ENCODE measurements around the gene PRELID1. TPM values are rescaled to one million over a fixed set of nuclear protein-coding genes. Genes with fewer than 3 reads are reported as not detected.

Gene PRELID1
- total RNA-seq, 2 experiments from 2014 or later: 232 to 249 TPM

DNA sequence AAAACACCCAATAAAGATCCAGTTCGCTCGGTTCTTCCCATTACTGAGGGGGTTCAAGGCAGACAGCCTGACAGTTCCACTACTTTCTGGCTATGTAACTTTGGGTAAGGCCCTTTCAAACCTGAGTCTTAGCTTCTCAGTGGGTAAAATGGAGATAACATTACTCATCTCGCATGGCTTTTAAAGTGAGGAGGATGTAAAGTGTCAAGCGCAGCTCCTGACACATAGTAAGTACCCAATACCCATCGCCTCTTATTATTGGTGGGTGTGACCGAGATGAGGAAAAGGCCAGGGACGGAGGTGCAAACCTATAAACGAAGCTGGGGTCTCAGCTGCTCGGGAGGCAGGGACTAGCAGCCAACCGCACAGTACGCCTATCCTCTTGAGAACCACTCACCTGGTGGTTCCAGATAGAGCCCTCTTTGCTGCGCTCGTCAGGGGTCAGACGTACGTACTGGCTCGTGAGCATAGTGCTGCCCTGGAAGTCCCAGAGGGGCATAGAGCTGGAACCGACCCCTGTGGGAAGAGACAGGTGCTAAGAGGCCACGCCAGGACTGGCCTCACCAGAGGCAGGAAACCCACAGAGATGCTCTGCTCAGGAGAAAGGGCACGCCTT is 47.3 kb downstream of the PRELID1 start:
- peak overlapping the region; percentile 98 for H3K4me2 ChIP-seq (ENCODE audit: low read length)
- H3K36me3 ChIP-seq (ENCODE audit: insufficient read depth, low read length): peaks cover 32% of the 10 kb centered on the region
- no peak for DNase-seq (ENCODE audit: low spot score)
- H2AFZ ChIP-seq (ENCODE audit: low read length): peak overlapping the region; percentile 94; the same call in 1 of the 2 replicates
- H4K20me1 ChIP-seq (ENCODE audit: insufficient read depth, low read length): peaks cover 11% of the 10 kb centered on the region; the same call in 1 of the 2 replicates
- H3K4me1 ChIP-seq (ENCODE audit: insufficient read depth, low read length, poor library complexity, severe bottlenecking): peaks cover 39% of the 10 kb centered on the region
- peak overlapping the region; percentile 90 for H3K4me3 ChIP-seq (ENCODE audit: low read depth, low read length, poor library complexity, severe bottlenecking)
- ChIA-PET POLR2A (interaction anchor here (0.6 to 5.4 kb wide), 10 partner anchors 9 to 822 kb away, joined by 3 to 35 read pairs (median 3); no protein-coding TSS in a partner anchor), CTCF (ENCODE audit: unreplicated experiment) (interaction anchor here (1.2 kb wide), 1 partner anchor 41 kb away, joined by 3 read pairs; no protein-coding TSS in a partner anchor)
- peaks cover 55% of the 10 kb centered on the region for H3K79me2 ChIP-seq (ENCODE audit: insufficient read depth, low read depth, low read length)
- TF ChIP-seq, protein P1, sequence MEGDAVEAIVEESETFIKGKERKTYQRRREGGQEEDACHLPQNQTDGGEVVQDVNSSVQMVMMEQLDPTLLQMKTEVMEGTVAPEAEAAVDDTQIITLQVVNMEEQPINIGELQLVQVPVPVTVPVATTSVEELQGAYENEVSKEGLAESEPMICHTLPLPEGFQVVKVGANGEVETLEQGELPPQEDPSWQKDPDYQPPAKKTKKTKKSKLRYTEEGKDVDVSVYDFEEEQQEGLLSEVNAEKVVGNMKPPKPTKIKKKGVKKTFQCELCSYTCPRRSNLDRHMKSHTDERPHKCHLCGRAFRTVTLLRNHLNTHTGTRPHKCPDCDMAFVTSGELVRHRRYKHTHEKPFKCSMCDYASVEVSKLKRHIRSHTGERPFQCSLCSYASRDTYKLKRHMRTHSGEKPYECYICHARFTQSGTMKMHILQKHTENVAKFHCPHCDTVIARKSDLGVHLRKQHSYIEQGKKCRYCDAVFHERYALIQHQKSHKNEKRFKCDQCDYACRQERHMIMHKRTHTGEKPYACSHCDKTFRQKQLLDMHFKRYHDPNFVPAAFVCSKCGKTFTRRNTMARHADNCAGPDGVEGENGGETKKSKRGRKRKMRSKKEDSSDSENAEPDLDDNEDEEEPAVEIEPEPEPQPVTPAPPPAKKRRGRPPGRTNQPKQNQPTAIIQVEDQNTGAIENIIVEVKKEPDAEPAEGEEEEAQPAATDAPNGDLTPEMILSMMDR (conservative IDR thresholded peaks at IDR 0.05; ENCODE audit: low read length): no peak
- no peak for TF ChIP-seq EZH2phosphoT487 (IDR thresholded peaks at IDR 0.05; ENCODE audit: borderline replicate concordance, low read depth, low read length)
- intact Hi-C loops (cut with micrococcal nuclease; ENCODE audit: unreplicated experiment): loop anchor here (2.0 kb wide), 1 partner anchor 38 kb away; no protein-coding TSS in a partner anchor
- peak overlapping the region; percentile 91 for H3K27ac ChIP-seq (ENCODE audit: low read depth, low read length, poor library complexity, severe bottlenecking)
- no TSS peak for BruUV-seq (replicated peaks)
- no peaks in the 10 kb centered on the region for H3K9me2 ChIP-seq (ENCODE audit: insufficient read depth, low read length)
- peaks cover 8% of the 10 kb centered on the region for H3K9me3 ChIP-seq (ENCODE audit: low read length)

DNA sequence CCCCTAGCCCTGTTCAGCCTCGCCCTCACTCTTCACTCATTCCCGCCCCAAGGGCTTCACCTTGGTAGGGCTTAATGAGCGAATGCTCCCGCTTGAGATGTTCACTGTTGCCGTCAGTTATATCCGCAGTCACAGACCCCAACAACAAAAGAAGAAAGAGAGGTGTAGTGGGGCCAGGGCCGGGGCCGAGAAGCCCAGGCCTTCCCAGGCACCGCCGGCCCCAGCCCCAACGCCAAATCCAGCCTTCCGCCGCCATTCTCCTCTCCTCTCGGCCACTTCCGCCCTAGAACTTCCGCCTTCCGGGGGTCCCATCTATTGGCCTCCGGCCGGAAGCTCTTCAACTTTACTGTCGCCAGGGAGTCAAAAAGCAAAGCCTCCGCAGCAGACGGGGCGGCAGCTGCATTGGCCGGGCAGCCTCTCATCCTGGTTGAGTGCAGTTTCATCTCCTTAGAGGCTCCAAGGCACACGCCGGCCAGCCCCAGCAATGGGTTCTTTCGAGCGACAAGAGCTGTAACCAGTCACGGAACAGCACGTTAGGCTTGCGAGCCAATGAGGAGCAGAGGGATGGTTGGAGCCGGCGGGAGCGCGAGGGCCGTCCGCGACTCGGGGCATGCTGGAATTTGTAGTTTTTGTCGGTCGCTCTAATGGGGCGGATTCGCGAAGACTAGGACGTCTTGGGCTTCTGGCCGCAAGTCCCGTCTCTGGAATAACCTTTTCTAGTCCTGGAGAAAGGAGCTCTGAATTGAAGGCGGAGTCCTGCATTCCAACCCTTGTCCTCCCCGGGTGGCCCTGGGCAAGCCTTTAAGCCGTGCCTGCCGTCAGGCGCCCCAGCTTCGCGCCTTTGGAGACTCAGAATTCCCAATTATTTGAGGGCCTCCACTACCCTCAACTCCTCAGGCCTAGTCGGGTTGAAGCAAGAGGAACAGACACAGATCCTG is 48.1 kb downstream of the PRELID1 start, which contains the start of gene LMAN2:
Gene LMAN2 (minus strand): TSS at position 277 of the 938 bp plus-strand sequence. CDS start 21 bp downstream, at position 256.
- H3K4me3 ChIP-seq (ENCODE audit: low read depth, low read length, poor library complexity, severe bottlenecking): peak within 1 kb of the TSS; percentile 90
- H3K4me1 ChIP-seq (ENCODE audit: insufficient read depth, low read length, poor library complexity, severe bottlenecking): peaks cover 47% of the 10 kb centered on the region
- H3K4me2 ChIP-seq (ENCODE audit: low read length): peak within 1 kb of the TSS; percentile 98
- H3K9me2 ChIP-seq (ENCODE audit: insufficient read depth, low read length): no peaks in the 10 kb centered on the region
- TF ChIP-seq, protein P1 (conservative IDR thresholded peaks at IDR 0.05; ENCODE audit: low read length): no peak
- no peak for TF ChIP-seq EZH2phosphoT487 (IDR thresholded peaks at IDR 0.05; ENCODE audit: borderline replicate concordance, low read depth, low read length)
- POLR2A ChIA-PET: interaction anchor here (0.6 to 5.4 kb wide), 12 partner anchors 9 to 823 kb away, joined by 3 to 35 read pairs (median 4); partner anchors contain the start of gene GRK6
- peak within 1 kb of the TSS; percentile 94 for H2AFZ ChIP-seq (ENCODE audit: low read length)
- BruUV-seq (replicated peaks): no TSS peak
- peak within 1 kb of the TSS; percentile 91 for H3K27ac ChIP-seq (ENCODE audit: low read depth, low read length, poor library complexity, severe bottlenecking)
- H4K20me1 ChIP-seq (ENCODE audit: insufficient read depth, low read length): peaks cover 11% of the 10 kb centered on the region; the same call in 1 of the 2 replicates
- H3K9me3 ChIP-seq (ENCODE audit: low read length): peaks cover 8% of the 10 kb centered on the region
- peak; percentile 97 for DNase-seq (ENCODE audit: low spot score)
- intact Hi-C loops (cut with micrococcal nuclease; ENCODE audit: unreplicated experiment): loop anchor here (2.0 kb wide), 1 partner anchor 39 kb away; no protein-coding TSS in a partner anchor
- peaks cover 25% of the 10 kb centered on the region for H3K36me3 ChIP-seq (ENCODE audit: insufficient read depth, low read length)
- CTCF ChIA-PET (ENCODE audit: unreplicated experiment): interaction anchor here (0.7 to 1.2 kb wide), 4 partner anchors 17 to 165 kb away, joined by 3 to 4 read pairs (median 3); partner anchors contain the start of gene DDX41
- peaks cover 47% of the 10 kb centered on the region for H3K79me2 ChIP-seq (ENCODE audit: insufficient read depth, low read depth, low read length)

Data from OCI-LY7 (cell line).